Stimulated activated effector memory CD8-positive, alpha-beta T cell treated with anti-CD3 and anti-CD28 coated beads, Interleukin-12 subunit alpha, Interleukin-12 subunit beta, amount 100 ng/mL, for 72 hours (primary cell): ENCODE results near the gene GP2.

Experiments used
- ATAC-seq: fragments of 150-1000 bp; cut with Tn5 transposase; 2 replicates; pipeline ENCODE4 v1.10.0; 2021
- DNase-seq, 2 donors: peaks; one replicate each; pipeline ENCODE4 v3.0.0; 2021 to 2022; ENCODE audit warnings: low spot score in 2 of 2
- H3K27ac Mint-ChIP-seq: one replicate; pipeline ENCODE4 v1.8.0; 2022; ENCODE audit warnings: mild to moderate bottlenecking, mixed read lengths
- H3K36me3 Mint-ChIP-seq: one replicate; pipeline ENCODE4 v1.8.0; 2022; ENCODE audit warnings: mild to moderate bottlenecking, mixed read lengths
- H3K4me1 Mint-ChIP-seq: one replicate; pipeline ENCODE4 v1.8.0; 2022; ENCODE audit warnings: mixed read lengths
- H3K4me3 Mint-ChIP-seq: one replicate; pipeline ENCODE4 v1.8.0; 2022; ENCODE audit warnings: mild to moderate bottlenecking, mixed read lengths
- H3K9me3 Mint-ChIP-seq: one replicate; pipeline ENCODE4 v1.8.0; 2022; ENCODE audit warnings: mixed read lengths

Gene GP2

DNA sequence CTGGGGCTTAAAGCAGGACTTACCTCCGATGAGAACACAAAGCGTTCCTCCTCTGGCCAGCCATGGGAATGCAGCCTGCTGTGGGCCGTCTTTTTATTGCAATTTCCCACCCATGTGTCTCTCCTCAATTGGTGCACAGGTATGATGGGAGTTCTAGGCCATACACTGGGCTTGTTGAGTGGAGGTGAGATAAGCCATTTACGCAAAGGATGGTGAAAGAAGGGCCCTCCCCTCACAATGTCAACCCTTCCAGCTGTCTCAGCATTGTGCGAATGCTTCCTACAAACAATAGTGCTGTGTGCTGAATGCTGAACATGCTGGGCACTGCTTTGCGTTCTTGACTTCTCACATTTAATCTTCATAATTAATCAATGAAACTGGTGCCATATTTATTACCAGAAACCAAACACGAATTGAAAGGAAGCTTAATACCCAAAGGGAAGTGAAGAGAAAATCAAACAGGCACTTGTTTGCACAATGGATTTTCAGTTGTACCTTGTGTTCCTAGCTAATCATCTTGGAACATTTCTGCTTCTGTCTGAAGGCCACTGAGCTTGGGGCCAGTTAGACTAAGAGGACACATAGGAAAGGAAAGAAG, at the start of gene GP2:
Gene GP2 (minus strand): TSS at position 70 of the 598 bp plus-strand sequence. CDS start 1,082 bp downstream, outside the sequence.
- Mint-ChIP-seq H3K27ac (no peak within 1 kb of the TSS), H3K4me1 (no peaks in the 10 kb centered on the region), H3K9me3 (peaks cover 7% of the 10 kb centered on the region), H3K4me3 (no peak within 1 kb of the TSS), H3K36me3 (no peaks in the 10 kb centered on the region)
- DNase-seq (no peak), ATAC-seq (no peak)

DNA sequence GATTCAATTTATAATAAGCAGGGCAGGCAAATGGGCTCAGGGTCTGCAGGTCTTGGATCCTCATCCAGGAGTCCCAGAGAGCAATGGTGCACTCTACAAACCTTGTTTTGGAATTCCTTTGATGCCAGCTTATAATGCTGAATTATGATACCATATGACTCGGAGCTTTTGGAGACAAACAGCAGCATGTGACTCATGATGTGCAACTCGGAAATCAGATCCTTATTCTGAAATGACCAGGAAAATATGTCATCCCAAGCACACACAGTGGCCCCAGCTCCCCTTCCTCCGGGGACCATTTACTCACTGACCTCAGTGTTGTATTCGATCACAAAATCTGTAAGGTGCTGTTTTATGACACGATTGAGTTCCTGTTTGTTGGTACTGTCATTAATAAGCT, 45.4 kb upstream of the GP2 start:
- no peak for ATAC-seq

DNA sequence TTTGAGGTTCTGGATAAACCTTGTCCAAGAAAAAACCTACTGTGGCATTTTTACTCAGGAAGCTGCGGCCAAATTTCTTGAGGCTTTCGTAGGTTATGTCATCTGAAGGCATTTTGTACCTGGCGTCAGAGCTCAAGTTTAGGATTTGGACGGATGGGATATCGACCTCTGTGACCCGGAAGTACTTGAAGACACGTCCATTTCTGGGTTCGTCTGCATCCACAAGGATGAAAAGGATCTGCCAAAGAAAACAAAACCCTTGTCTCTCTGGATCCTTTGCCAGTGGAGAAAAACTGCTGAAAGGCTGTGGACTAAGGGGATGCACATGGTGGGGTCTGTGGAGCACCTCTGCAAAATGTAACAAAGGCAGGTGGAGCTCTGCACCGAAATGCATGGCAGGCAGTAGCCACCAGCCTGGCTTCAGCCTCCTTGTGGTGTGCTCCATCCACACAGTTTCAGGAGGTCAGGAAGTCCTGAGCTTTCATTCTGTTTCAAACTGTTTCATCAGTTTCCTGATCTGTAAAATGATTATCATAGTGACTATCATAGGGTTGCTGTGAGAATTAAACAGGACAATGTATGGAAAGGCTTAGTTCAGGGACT, 42.2 kb upstream of the GP2 start:
- peaks cover 3% of the 10 kb centered on the region for H3K9me3 Mint-ChIP-seq
- H3K4me3 Mint-ChIP-seq: no peak overlapping the region
- no peak for ATAC-seq

More for the DNA sequence above, 45.4 kb upstream of the GP2 start:
- H3K27ac Mint-ChIP-seq: no peak overlapping the region
- no peaks in the 10 kb centered on the region for H3K9me3 Mint-ChIP-seq
- H3K4me1 Mint-ChIP-seq: no peaks in the 10 kb centered on the region
- H3K36me3 Mint-ChIP-seq: no peaks in the 10 kb centered on the region
- H3K4me3 Mint-ChIP-seq: no peak overlapping the region
- DNase-seq: no peak

DNA sequence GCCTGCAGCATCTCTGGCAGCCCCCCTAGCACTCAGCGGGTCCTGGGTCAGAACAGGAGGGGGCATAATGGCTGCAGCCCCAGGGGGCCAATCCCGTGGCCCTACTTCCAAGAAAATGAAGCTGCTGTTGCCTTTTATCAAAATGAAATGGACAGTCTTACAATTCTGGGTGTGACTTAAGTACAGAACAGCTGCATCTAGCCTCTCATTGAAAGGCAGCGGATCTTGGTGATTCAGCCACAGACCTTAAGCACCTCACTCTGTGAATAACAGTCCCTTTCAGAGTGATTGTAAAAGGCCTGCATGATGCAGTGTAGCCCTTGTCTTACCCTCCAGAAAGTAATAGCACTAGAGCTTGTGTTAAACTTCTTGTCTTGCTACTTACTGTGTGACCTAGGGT, 36.7 kb upstream of the GP2 start:
- Mint-ChIP-seq H3K27ac (no peak overlapping the region), H3K9me3 (peaks cover 3% of the 10 kb centered on the region), H3K4me1 (no peaks in the 10 kb centered on the region), H3K36me3 (no peaks in the 10 kb centered on the region), H3K4me3 (no peak overlapping the region)
- DNase-seq: no peak
- ATAC-seq: no peak

More for the DNA sequence above, 42.2 kb upstream of the GP2 start:
- Mint-ChIP-seq H3K36me3 (no peaks in the 10 kb centered on the region), H3K4me1 (no peaks in the 10 kb centered on the region), H3K27ac (no peak overlapping the region)
- no peak for DNase-seq

DNA sequence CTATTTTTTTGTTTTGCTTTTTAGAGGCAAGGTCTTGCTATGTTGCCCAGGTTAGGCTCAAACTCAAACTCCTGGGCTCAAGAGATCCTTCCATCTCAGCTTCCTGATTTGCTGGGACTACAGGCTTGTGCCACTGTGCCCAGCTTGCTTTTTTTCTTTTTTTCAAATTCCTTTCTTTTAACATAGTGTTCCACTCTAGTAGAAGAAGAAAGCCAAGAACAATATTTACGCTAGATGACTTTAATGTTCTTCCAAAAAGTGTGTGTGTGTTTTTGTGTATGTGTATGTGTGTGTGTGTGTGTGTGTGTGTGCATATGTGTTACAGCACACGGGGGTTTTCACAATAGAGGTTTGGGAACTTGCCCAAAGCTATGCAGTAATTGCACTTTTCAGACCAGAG, 35.9 kb upstream of the GP2 start:
- ATAC-seq (no peak), DNase-seq (no peak)
- Mint-ChIP-seq H3K9me3 (peaks cover 3% of the 10 kb centered on the region), H3K4me1 (no peaks in the 10 kb centered on the region), H3K27ac (no peak overlapping the region), H3K36me3 (no peaks in the 10 kb centered on the region), H3K4me3 (no peak overlapping the region)

DNA sequence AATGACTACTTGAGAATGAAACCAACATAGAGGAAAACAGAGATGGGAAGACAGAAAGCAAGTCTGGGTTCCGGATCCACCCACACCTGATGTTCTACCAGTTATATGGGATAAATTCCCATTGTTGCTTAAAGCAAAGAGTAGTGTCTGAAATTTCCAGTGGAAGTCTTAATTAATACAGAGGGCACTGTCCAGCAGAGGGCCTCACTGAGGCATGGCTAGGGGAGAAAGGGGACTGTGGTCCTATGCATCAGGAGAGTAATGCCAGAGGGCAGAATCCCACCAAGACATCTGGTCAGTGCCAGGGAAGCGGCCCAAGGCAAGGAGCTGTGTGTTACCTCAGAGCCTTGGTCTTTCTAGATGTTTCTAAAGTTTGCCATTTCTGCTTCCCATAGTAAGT, 32.7 kb upstream of the GP2 start:
- no peak for ATAC-seq
- no peaks in the 10 kb centered on the region for H3K36me3 Mint-ChIP-seq
- H3K9me3 Mint-ChIP-seq: peaks cover 3% of the 10 kb centered on the region
- no peaks in the 10 kb centered on the region for H3K4me1 Mint-ChIP-seq
- no peak overlapping the region for H3K4me3 Mint-ChIP-seq
- H3K27ac Mint-ChIP-seq: no peak overlapping the region
- no peak for DNase-seq

DNA sequence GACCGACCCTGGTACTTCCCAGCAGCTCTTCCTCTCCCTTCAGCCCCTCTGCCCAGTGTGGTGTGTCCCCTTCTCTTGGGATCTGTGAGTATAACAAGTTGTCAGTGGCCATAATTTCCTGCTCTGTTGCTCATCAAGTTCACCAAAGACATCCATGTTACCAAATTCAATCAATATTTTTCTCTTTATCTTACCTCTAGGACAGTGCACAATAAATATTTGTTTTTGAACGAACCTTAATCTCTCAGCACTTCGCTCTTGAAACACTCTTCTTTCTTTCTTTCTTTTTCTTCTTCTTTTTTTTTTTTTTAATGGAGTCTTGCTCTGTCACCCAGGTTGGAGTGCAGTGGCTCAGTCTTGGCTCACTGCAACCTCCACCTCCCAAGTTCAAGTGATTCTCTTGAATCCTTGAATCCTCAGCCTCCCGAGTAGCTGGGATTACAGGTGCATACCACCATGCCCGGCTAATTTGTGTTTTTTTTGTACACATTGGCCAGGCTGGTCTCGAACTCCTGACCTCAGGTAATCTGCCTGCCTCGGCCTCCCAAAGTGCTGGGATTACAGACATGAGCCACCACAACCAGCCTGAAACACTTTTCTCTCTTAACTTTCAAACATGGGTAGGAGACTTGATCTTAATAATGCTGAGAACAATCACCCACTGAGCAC, 27.9 kb upstream of the GP2 start:
- DNase-seq (no peak), ATAC-seq (no peak)
- H3K4me1 Mint-ChIP-seq: no peaks in the 10 kb centered on the region
- H3K4me3 Mint-ChIP-seq: no peak overlapping the region
- no peaks in the 10 kb centered on the region for H3K36me3 Mint-ChIP-seq
- no peak overlapping the region for H3K27ac Mint-ChIP-seq
- H3K9me3 Mint-ChIP-seq: peaks cover 4% of the 10 kb centered on the region

DNA sequence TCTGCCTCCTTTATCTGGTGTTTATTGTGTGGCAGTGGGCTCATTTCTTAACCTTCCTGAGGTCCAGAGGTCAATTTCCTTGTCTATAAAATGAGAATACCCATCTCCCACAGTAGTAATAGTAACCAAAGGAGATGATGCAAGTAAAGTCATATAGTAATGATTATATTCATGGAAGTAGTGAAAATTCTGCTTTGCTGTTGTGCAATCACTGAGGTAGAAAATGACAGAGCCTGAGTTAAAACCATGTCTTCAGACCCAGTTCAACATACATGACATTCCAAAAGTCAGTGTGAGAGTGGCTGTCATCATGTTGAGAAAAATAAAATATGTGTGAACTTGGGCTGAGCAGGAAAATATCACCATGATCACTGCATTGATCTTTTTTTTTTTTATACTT, 26.1 kb upstream of the GP2 start:
- Mint-ChIP-seq H3K9me3 (peaks cover 4% of the 10 kb centered on the region), H3K36me3 (no peaks in the 10 kb centered on the region), H3K4me1 (no peaks in the 10 kb centered on the region), H3K4me3 (no peak overlapping the region), H3K27ac (no peak overlapping the region)
- ATAC-seq (no peak), DNase-seq (no peak)

DNA sequence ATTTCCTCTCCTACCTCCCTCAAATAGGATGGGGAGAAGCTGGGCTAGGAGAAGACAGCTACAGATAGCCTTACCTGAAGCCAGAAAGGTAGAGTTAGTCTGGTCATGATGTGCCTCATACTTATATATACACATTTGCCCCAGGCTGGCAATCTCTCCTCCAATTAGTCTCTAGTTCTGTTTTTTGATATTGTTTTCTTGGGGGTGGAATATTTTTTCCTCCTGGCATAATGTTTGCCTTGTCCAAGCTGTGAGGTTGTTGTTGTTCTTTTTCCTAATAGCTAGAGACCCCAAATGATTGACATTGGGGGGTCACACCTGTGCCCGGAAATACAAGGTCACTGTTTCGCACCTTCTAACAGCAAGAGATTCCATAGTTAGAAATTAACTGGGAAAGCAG, 25.3 kb upstream of the GP2 start, which contains the start of gene UMOD:
Gene UMOD (minus strand): TSS at position 101 of the 400 bp plus-strand sequence. CDS start 1,978 bp downstream, outside the sequence.
- Mint-ChIP-seq H3K4me3 (no peak within 1 kb of the TSS), H3K9me3 (peaks cover 4% of the 10 kb centered on the region), H3K4me1 (no peaks in the 10 kb centered on the region), H3K27ac (no peak within 1 kb of the TSS), H3K36me3 (no peaks in the 10 kb centered on the region)
- no peak for ATAC-seq
- DNase-seq: no peak

DNA sequence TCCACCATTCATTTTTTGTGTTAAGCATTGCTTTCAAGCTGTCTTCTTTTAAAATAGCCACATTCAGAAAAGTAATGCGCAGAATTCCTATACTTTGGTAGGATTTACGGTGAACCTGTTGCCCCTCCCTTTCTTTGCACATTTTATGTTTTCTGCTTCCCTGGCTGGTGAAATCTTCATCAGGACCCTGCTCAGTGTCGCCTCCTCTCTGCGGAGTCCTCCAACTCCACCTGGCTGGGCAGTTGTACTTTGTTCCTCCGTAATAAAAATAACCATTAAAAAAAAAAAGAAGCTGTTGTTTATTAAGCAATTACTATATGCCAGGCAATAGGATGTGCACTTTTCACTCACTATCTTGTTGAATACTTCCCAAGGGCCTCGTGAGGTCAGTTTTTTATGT, 22.3 kb upstream of the GP2 start:
- no peak overlapping the region for H3K27ac Mint-ChIP-seq
- ATAC-seq (no peak), DNase-seq (no peak)
- no peaks in the 10 kb centered on the region for H3K36me3 Mint-ChIP-seq
- no peaks in the 10 kb centered on the region for H3K4me1 Mint-ChIP-seq
- H3K9me3 Mint-ChIP-seq: peaks cover 2% of the 10 kb centered on the region
- H3K4me3 Mint-ChIP-seq: no peak overlapping the region

DNA sequence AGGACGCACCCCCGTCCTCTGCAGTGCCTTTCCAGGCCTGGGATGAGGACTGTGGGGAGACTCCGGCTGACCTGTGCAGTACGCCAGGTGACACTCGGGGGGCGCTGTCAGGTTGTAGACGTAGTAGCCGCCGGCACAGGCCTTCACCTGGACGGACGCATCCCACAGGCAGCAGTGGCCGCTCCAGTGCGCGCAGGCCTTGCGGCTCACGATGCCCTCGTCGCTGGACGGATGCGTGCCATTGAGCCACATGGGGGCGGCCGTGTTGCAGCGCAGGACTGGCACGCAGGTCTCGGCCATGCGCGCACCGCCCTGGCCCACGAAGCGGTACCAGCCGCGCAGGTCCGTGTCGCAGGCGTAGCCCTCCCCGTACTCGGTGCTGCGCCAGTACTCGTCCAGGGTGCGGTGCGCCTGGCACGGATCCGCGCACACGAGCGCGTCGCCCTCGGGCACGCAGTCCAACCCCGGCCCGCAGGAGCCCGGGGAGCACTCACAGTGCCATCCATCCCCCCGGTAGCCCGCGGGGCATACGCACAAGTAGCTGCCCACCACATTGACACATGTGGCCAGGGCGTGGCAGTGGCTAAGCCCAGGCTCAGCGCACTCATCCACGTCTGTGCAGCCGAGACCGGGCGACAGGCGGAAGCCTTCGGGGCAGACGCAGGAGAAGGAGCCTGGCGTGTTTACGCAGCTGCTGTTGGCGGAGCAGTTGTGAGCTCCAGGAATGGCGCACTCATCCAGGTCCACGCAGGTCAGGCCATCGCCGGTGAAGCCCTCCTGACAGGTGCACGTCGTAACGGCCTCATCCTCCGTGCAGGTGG, 21.3 kb upstream of the GP2 start:
- Mint-ChIP-seq H3K4me1 (no peaks in the 10 kb centered on the region), H3K9me3 (peaks cover 2% of the 10 kb centered on the region), H3K4me3 (no peak overlapping the region), H3K27ac (no peak overlapping the region), H3K36me3 (no peaks in the 10 kb centered on the region)
- DNase-seq (no peak), ATAC-seq (peak; percentile 24)

DNA sequence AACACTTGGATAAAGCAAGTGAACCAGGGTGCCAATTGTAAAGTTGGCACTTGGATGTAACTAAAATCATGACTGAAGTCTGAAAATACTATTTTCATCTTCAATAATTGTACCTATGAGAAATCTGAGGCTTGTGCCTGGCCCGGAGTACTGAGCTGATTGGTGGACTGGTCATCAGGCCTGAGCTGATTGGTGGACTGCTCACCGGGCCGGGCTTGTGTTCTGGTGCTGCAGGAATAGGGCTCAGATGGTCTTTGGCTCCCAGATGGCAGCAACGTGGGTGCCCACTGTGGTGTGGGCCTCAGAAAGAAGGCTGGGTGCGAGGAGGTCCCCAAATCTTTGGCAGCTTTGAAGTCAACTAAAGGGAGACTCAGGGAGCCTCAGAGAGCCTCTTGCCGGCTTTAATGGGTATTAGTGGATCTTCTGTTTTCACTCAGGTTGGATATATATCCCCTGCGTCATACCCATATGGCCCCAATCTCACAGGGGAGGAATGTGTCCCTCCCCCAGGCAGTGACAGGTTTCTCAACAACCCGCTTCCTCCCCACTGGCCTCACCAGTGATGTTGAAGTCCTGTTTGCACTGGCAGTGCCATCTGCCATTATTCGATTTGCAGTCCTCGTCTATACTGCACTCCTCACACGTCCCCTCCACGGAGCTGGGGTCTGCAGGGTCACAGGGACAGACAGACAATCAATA, 20.5 kb upstream of the GP2 start:
- ATAC-seq: no peak
- no peaks in the 10 kb centered on the region for H3K4me1 Mint-ChIP-seq
- H3K9me3 Mint-ChIP-seq: peaks cover 2% of the 10 kb centered on the region
- H3K4me3 Mint-ChIP-seq: no peak overlapping the region
- no peak overlapping the region for H3K27ac Mint-ChIP-seq
- no peak for DNase-seq
- no peaks in the 10 kb centered on the region for H3K36me3 Mint-ChIP-seq

DNA sequence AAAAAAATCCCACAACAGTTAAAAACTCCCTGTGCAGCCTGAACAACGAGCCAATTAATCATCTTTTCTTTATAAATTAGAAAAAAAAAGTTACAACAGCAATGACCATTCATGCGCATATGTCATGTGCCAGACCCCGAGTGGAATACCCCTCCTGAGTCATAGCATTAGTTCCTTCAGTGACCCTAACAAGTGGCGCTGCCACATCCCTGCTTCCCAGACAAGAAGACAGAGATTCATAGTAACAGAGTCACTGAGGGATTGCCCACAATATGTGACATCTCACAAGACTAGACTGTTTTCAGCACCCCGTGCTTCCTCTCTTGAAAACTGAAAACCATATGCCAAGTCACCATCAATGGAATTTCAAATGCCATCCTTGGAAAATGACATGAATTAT, 17.3 kb upstream of the GP2 start:
- no peaks in the 10 kb centered on the region for H3K36me3 Mint-ChIP-seq
- no peaks in the 10 kb centered on the region for H3K4me1 Mint-ChIP-seq
- H3K4me3 Mint-ChIP-seq: no peak overlapping the region
- ATAC-seq: no peak
- no peak overlapping the region for H3K27ac Mint-ChIP-seq
- H3K9me3 Mint-ChIP-seq: peaks cover 2% of the 10 kb centered on the region
- no peak for DNase-seq

DNA sequence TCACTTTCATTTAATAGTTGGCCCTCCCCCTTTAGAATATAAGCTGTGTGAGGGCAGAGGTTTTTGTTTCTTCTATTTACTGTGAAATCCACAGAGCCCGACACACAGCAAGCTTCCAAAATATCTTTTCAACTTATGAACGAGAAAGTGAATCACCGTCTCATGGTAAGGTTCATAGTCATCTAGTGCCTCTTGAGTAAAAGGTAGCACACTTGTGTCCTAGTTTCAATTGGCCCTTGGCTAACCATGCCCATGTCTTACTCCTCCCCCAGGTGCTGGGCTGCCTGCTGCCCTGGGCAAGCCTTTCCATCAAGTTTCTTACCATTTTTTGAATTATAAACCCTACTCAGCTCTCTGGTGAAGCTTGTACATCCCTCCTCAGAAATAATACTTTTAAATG, 12.4 kb upstream of the GP2 start:
- Mint-ChIP-seq H3K4me1 (no peaks in the 10 kb centered on the region), H3K27ac (no peak overlapping the region), H3K36me3 (no peaks in the 10 kb centered on the region), H3K9me3 (no peaks in the 10 kb centered on the region), H3K4me3 (no peak overlapping the region)
- ATAC-seq (no peak), DNase-seq (no peak)

DNA sequence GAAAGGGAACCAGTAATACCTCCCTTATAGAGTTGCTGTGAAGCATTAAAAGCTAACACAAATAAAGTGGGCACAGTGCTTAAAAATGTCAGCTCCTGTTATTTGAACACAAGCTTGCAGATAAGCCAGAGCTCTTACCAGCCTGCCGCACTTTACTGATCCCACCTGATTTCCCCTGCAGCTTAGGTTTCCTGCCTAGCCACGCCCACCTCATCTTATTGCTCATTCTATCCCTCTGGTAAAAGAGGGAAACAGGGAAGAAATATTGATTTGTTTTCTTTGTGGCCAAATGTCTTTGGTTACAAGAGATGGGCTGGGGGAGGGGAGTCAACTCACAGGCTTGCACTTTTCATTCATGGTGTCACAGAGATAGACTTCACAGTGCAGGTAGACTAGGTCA, 9.6 kb upstream of the GP2 start:
- Mint-ChIP-seq H3K27ac (no peak overlapping the region), H3K4me1 (no peaks in the 10 kb centered on the region), H3K4me3 (no peak overlapping the region), H3K9me3 (no peaks in the 10 kb centered on the region), H3K36me3 (no peaks in the 10 kb centered on the region)
- ATAC-seq (no peak), DNase-seq (no peak)
